Stomach (tissue), 4 donors: ENCODE data around the gene IRS2.

Source experiments
- CTCF ChIP-seq, 7 experiments: fragments of 450-650 bp in 4 of 7; fragments of 200-600 bp in 3 of 7; sonication (generic) in 3 of 7; IDR thresholded peaks; one replicate each; pipeline ENCODE4 v1.5.1; 2016 to 2019; ENCODE audit warnings: antibody characterized with exemption in 7 of 7, control low read depth in 2 of 7, mild to moderate bottlenecking in 1 of 7
- POLR2A ChIP-seq, 4 donors: fragments of 450-650 bp; IDR thresholded peaks; one replicate each; pipeline ENCODE4 v1.6.1; 2016; ENCODE audit warnings: antibody characterized with exemption in 4 of 4, control low read depth in 2 of 4, mild to moderate bottlenecking in 1 of 4, moderate library complexity in 1 of 4

- no peak for TF ChIP-seq CTCF (IDR thresholded peaks at IDR 0.05)
- TF ChIP-seq POLR2A (IDR thresholded peaks at IDR 0.05): no peak
Observed at GRCh38 chr13:109815651-109816050, 29.3 kb upstream of the IRS2 start.
